T-helper 9 cell (primary cell): ENCODE data around the gene PTPRN2.

Experiments used
- DNase-seq: peaks from one replicate; pipeline ENCODE4 v3.0.0-alpha.2; 2020

PTPRN2 gene

GRCh38 chr7:157864911-157865310 is 722.7 kb downstream of the PTPRN2 start:
- DNase-seq: no peak

- no peak for DNase-seq
Measured at GRCh38 chr7:157863906-157864810, 723.5 kb downstream of the PTPRN2 start.

GRCh38 chr7:157863176-157863575 is 724.4 kb downstream of the PTPRN2 start:
- no peak for DNase-seq

- no peak for DNase-seq
Measured at GRCh38 chr7:157862731-157863130, 724.9 kb downstream of the PTPRN2 start.

- no peak for DNase-seq
Measured at GRCh38 chr7:157861551-157861950, 726.1 kb downstream of the PTPRN2 start.

- DNase-seq: no peak
Measured at GRCh38 chr7:157861031-157861491, 726.6 kb downstream of the PTPRN2 start.

- no peak for DNase-seq
Measured at GRCh38 chr7:157860406-157860805, 727.2 kb downstream of the PTPRN2 start.

- DNase-seq: no peak
Measured at GRCh38 chr7:157859915-157860314, 727.7 kb downstream of the PTPRN2 start.

- DNase-seq: no peak
Measured at GRCh38 chr7:157857578-157858075, 730.0 kb downstream of the PTPRN2 start.

- DNase-seq: no peak
Measured at GRCh38 chr7:157856873-157857577, 730.6 kb downstream of the PTPRN2 start.

GRCh38 chr7:157855452-157856213 is 732.0 kb downstream of the PTPRN2 start:
- DNase-seq: no peak

GRCh38 chr7:157855016-157855415 is 732.6 kb downstream of the PTPRN2 start:
- DNase-seq: no peak

- DNase-seq: no peak
Measured at GRCh38 chr7:157854066-157854891, 733.3 kb downstream of the PTPRN2 start.

GRCh38 chr7:157853789-157854065 is 733.9 kb downstream of the PTPRN2 start:
- DNase-seq: no peak

- DNase-seq: no peak
Measured at GRCh38 chr7:157853076-157853788, 734.4 kb downstream of the PTPRN2 start.

- DNase-seq: peak; percentile 24
Measured at GRCh38 chr7:157851501-157852067, 736.0 kb downstream of the PTPRN2 start.

GRCh38 chr7:157850481-157851444 is 736.9 kb downstream of the PTPRN2 start:
- no peak for DNase-seq

GRCh38 chr7:157849726-157850125 is 737.9 kb downstream of the PTPRN2 start:
- DNase-seq: no peak

- no peak for DNase-seq
Measured at GRCh38 chr7:157849341-157849596, 738.4 kb downstream of the PTPRN2 start.
